HEK293 (cell line): Measurements from ENCODE around the gene ATP2B3.
A peak's percentile ranks its signal among the peaks of the same experiment; 100 is the strongest.

ENCODE experiments used
- CTCF ChIA-PET: fragments of 350-600 bp; formaldehyde crosslinking; extraction: SDS; loops from one replicate; lab custom pipeline; 2021; ENCODE audit warnings: antibody characterized with exemption; lab: Yijun Ruan, JAX
- POLR2A ChIA-PET: fragments of 300-600 bp; formaldehyde crosslinking; extraction: SDS; loops from one replicate; lab custom pipeline; 2020; ENCODE audit warnings: antibody characterized with exemption, inconsistent platforms; lab: Yijun Ruan, JAX
- H3K27ac ChIP-seq: fragments of 200-500 bp; sonication (Bioruptor generic); 2 replicates; pipeline ENCODE4 v1.5.1; 2014; ENCODE audit warnings: low read depth, low read length, control low read depth, inconsistent platforms; ENCODE audit errors: extremely low read depth
- H3K36me3 ChIP-seq, 2 experiments: fragments of 200-500 bp in 1 of 2; sonication (Bioruptor generic) in 1 of 2; 1 replicate in 1 of 2; 2 replicates in 1 of 2; pipeline ENCODE4 v1.5.1; 2014 to 2017; ENCODE audit warnings: inconsistent platforms in 2 of 2, low read length in 2 of 2; ENCODE audit not compliant: control insufficient read depth in 2 of 2, insufficient read depth in 1 of 2
- H3K4me1 ChIP-seq: fragments of 200-500 bp; sonication (Bioruptor generic); 2 replicates; pipeline ENCODE4 v1.5.1; 2014; ENCODE audit warnings: mild to moderate bottlenecking, low read length, inconsistent platforms; ENCODE audit not compliant: control insufficient read depth, insufficient read depth
- H3K4me3 ChIP-seq: 2 replicates; pipeline ENCODE4 v1.5.1; 2011; ENCODE audit warnings: low read depth, mild to moderate bottlenecking, control low read depth, low read length, moderate library complexity
- H3K9me3 ChIP-seq: fragments of 200-500 bp; sonication (Bioruptor generic); 2 replicates; pipeline ENCODE4 v1.5.1; 2014; ENCODE audit warnings: low read depth, low read length, inconsistent platforms; ENCODE audit not compliant: control insufficient read depth, insufficient read depth
- GLIS1 ChIP-seq: fragments of 450-650 bp; formaldehyde crosslinking; IDR thresholded peaks from 2 replicates; pipeline ENCODE4 v1.5.1; 2016; ENCODE audit warnings: missing biosample characterization, missing genetic modification characterization
- GLIS2 ChIP-seq: fragments of 450-650 bp; formaldehyde crosslinking; IDR thresholded peaks from 2 replicates; pipeline ENCODE4 v1.5.1; 2016; ENCODE audit warnings: missing biosample characterization, missing genetic modification characterization
- HOXC10 ChIP-seq: sonication (generic); formaldehyde crosslinking; IDR thresholded peaks from 2 replicates; pipeline ENCODE4 v1.8.1; 2023; ENCODE audit warnings: mild to moderate bottlenecking, missing genetic modification reagents
- SP2 ChIP-seq: fragments of 450-650 bp; formaldehyde crosslinking; IDR thresholded peaks from 2 replicates; pipeline ENCODE4 v1.5.1; 2016; ENCODE audit warnings: missing biosample characterization, missing genetic modification characterization
- SP3 ChIP-seq: fragments of 450-650 bp; formaldehyde crosslinking; IDR thresholded peaks from 2 replicates; pipeline ENCODE4 v1.5.1; 2016; ENCODE audit warnings: missing biosample characterization, missing genetic modification characterization
- YY1 ChIP-seq: fragments of 450-650 bp; formaldehyde crosslinking; IDR thresholded peaks from 2 replicates; pipeline ENCODE4 v1.5.1; 2018; ENCODE audit warnings: missing biosample characterization, missing genetic modification characterization
- YY2 ChIP-seq: fragments of 450-650 bp; formaldehyde crosslinking; IDR thresholded peaks from 2 replicates; pipeline ENCODE4 v1.5.1; 2016; ENCODE audit warnings: missing biosample characterization, missing genetic modification characterization
- ZBTB17 ChIP-seq: fragments of 450-650 bp; formaldehyde crosslinking; IDR thresholded peaks from 2 replicates; pipeline ENCODE4 v1.5.1; 2016; ENCODE audit warnings: missing biosample characterization, missing genetic modification characterization
- ZBTB20 ChIP-seq: fragments of 450-650 bp; formaldehyde crosslinking; IDR thresholded peaks from 2 replicates; pipeline ENCODE4 v1.5.1; 2016; ENCODE audit warnings: missing biosample characterization, missing genetic modification characterization
- ZBTB8A ChIP-seq: fragments of 450-650 bp; formaldehyde crosslinking; IDR thresholded peaks from 2 replicates; pipeline ENCODE4 v1.5.1; 2016; ENCODE audit warnings: missing biosample characterization, missing genetic modification characterization
- ZEB2 ChIP-seq: fragments of 450-650 bp; formaldehyde crosslinking; IDR thresholded peaks from 2 replicates; pipeline ENCODE4 v1.5.1; 2016; ENCODE audit warnings: missing biosample characterization, missing genetic modification characterization
- ZIC2 ChIP-seq: fragments of 450-650 bp; formaldehyde crosslinking; IDR thresholded peaks from 2 replicates; pipeline ENCODE4 v1.5.1; 2016; ENCODE audit warnings: missing biosample characterization, missing genetic modification characterization
- ZNF155 ChIP-seq: fragments of 450-650 bp; formaldehyde crosslinking; IDR thresholded peaks from 2 replicates; pipeline ENCODE4 v1.5.1; 2016; ENCODE audit warnings: missing biosample characterization, missing genetic modification characterization
- ZNF214 ChIP-seq: fragments of 450-650 bp; formaldehyde crosslinking; IDR thresholded peaks from 2 replicates; pipeline ENCODE4 v1.5.1; 2017; ENCODE audit warnings: missing biosample characterization, mild to moderate bottlenecking, missing genetic modification characterization, borderline replicate concordance
- ZNF335 ChIP-seq: fragments of 450-650 bp; formaldehyde crosslinking; conservative IDR thresholded peaks from 2 replicates; pipeline ENCODE4 v1.5.1; 2016; ENCODE audit warnings: missing biosample characterization, missing genetic modification characterization
- ZNF391 ChIP-seq: fragments of 450-650 bp; formaldehyde crosslinking; IDR thresholded peaks from 2 replicates; pipeline ENCODE4 v1.5.1; 2016; ENCODE audit warnings: low read depth, missing biosample characterization, missing genetic modification characterization, borderline replicate concordance
- ZNF423 ChIP-seq: fragments of 450-650 bp; formaldehyde crosslinking; IDR thresholded peaks from 2 replicates; pipeline ENCODE4 v1.5.1; 2016; ENCODE audit warnings: missing biosample characterization, missing genetic modification characterization
- ZNF521 ChIP-seq: fragments of 450-650 bp; formaldehyde crosslinking; IDR thresholded peaks from 2 replicates; pipeline ENCODE4 v1.5.1; 2017; ENCODE audit warnings: missing biosample characterization, mild to moderate bottlenecking, missing genetic modification characterization
- ZNF561 ChIP-seq: fragments of 450-650 bp; IDR thresholded peaks from 2 replicates; pipeline ENCODE4 v1.5.1; 2018; ENCODE audit warnings: missing biosample characterization, missing genetic modification characterization, borderline replicate concordance
- ZNF664 ChIP-seq: fragments of 450-650 bp; formaldehyde crosslinking; IDR thresholded peaks from 2 replicates; pipeline ENCODE4 v1.5.1; 2016; ENCODE audit warnings: missing biosample characterization, missing genetic modification characterization
- ZNF768 ChIP-seq: fragments of 450-650 bp; formaldehyde crosslinking; IDR thresholded peaks from 2 replicates; pipeline ENCODE4 v1.5.1; 2018; ENCODE audit warnings: missing biosample characterization, mild to moderate bottlenecking, missing genetic modification characterization
- ZNF777 ChIP-seq: fragments of 450-650 bp; formaldehyde crosslinking; IDR thresholded peaks from 2 replicates; pipeline ENCODE4 v1.5.1; 2017; ENCODE audit warnings: missing biosample characterization, missing genetic modification characterization, borderline replicate concordance
- ZSCAN30 ChIP-seq: fragments of 450-650 bp; IDR thresholded peaks from 2 replicates; pipeline ENCODE4 v1.5.1; 2018; ENCODE audit warnings: missing biosample characterization, mild to moderate bottlenecking, missing genetic modification characterization, moderate library complexity
- TF ChIP-seq, protein P1 (sequence below): fragments of 450-650 bp; formaldehyde crosslinking; IDR thresholded peaks from 2 replicates; pipeline ENCODE4 v1.5.1; 2016; ENCODE audit warnings: missing biosample characterization, missing genetic modification characterization
- TF ChIP-seq, protein P2 (sequence below): fragments of 450-650 bp; formaldehyde crosslinking; IDR thresholded peaks from 2 replicates; pipeline ENCODE4 v1.5.1; 2016; ENCODE audit warnings: missing biosample characterization, missing genetic modification characterization
- TF ChIP-seq, protein P3 (sequence below): fragments of 450-650 bp; formaldehyde crosslinking; IDR thresholded peaks from 2 replicates; pipeline ENCODE4 v1.5.1; 2016; ENCODE audit warnings: missing biosample characterization, missing genetic modification characterization
- TF ChIP-seq, protein P4 (sequence below): fragments of 450-650 bp; formaldehyde crosslinking; IDR thresholded peaks from 2 replicates; pipeline ENCODE4 v1.5.1; 2016; ENCODE audit warnings: missing biosample characterization, missing genetic modification characterization
- TF ChIP-seq, protein P5 (sequence below): fragments of 450-650 bp; formaldehyde crosslinking; IDR thresholded peaks from 2 replicates; pipeline ENCODE4 v1.5.1; 2016; ENCODE audit warnings: missing biosample characterization, missing genetic modification characterization

The ATP2B3 gene

DNA sequence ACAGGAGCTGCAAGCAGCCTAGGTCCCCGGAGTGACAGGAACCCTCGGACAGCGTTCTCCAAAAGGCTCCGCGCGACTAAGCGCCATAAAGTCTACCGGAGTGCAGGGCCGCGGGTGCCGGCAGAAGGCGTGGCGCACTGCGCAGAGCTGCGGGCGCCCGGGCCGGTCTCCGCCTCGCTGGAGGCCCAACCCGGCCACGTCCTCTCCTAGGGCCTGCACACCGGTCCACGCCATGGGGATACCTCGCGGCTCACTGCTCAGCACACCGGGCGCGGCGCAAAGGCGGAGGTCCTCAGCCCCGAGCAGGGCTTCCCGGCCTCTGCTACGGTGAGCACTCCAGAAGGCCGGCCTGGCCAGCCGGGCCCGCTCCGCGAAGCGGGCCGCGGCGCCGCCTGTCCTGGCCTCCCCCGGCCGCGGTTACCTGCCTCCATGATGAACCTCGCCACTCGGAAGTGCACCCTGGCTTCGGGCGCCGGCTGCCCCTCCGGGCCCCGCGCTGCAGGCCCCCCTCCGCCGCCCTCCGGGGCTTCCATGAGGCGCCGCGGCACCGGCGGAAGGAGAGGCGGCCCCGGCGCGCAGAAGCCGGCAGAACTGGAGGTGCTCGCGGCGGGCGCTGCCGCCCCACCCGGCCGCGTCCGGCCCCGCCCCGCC lies 81.2 kb downstream of the ATP2B3 start, which contains the start of gene CCNQ (continued):
- peak; percentile 68 for TF ChIP-seq YY1 (tag by site-specific recombination)
- TF ChIP-seq, protein P1, sequence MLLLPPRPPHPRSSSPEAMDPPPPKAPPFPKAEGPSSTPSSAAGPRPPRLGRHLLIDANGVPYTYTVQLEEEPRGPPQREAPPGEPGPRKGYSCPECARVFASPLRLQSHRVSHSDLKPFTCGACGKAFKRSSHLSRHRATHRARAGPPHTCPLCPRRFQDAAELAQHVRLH = no peak
- TF ChIP-seq, all 188 proteins: peak for 20

DNA sequence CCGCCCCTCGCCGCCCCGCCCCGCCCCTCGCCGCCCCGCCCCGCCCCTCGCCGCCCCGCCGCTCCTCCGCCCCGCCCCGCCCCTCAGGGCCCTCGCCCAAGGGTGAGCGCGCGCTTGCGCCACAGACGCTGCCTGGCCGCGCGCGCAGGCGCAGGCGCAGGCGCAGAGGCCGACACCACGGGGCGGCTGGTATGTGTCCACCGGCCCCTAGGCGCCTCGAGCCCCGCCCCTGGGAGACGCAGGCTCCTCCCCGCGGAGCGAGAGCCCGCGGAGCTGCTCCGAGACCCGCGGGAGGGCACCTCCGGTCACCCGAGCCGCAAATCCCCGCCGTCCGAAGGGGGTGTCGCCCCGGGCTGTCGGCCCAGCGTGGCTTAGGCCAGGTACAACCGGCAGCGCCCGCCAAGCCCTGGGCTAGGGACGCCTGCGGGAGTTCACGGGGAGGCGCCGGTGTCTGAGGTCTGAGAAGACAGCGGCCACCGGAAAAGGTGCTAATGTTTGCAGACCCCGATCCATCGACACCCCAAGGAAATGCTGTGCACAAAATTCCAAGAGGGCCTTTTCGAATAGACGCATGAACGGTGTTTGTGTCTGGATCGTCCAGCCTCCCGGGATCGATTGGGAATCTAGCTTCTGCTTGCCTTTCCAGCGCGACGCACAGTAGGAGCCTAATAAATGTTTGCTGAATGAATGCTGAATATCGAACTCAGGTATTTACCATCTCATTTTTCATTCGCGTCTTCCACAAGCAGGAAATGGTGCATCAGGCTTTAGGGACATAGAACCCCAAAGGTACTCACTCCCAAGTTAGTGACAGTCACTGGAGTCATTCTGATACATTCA lies 82.0 kb downstream of the ATP2B3 start:
- no peaks in the 10 kb centered on the region for H3K4me1 ChIP-seq
- no peaks in the 10 kb centered on the region for H3K9me3 ChIP-seq
- CTCF ChIA-PET = interaction anchor here (0.5 to 2.5 kb wide), 11 partner anchors 9 to 90 kb away, joined by 3 to 20 read pairs (median 4); no protein-coding TSS in a partner anchor
- peak overlapping the region; percentile 59 for H3K4me3 ChIP-seq
- peaks cover 0 to 25% of the 10 kb centered on the region in 2 experiments; a peak in 2 of 3 replicates for H3K36me3 ChIP-seq
- peak overlapping the region; percentile 44; the same call in 1 of the 2 replicates for H3K27ac ChIP-seq
- POLR2A ChIA-PET = interaction anchor here (0.5 to 1.4 kb wide), 2 partner anchors 47 to 641 kb away, joined by 3 to 4 read pairs; no protein-coding TSS in a partner anchor
- TF ChIP-seq, protein P2, sequence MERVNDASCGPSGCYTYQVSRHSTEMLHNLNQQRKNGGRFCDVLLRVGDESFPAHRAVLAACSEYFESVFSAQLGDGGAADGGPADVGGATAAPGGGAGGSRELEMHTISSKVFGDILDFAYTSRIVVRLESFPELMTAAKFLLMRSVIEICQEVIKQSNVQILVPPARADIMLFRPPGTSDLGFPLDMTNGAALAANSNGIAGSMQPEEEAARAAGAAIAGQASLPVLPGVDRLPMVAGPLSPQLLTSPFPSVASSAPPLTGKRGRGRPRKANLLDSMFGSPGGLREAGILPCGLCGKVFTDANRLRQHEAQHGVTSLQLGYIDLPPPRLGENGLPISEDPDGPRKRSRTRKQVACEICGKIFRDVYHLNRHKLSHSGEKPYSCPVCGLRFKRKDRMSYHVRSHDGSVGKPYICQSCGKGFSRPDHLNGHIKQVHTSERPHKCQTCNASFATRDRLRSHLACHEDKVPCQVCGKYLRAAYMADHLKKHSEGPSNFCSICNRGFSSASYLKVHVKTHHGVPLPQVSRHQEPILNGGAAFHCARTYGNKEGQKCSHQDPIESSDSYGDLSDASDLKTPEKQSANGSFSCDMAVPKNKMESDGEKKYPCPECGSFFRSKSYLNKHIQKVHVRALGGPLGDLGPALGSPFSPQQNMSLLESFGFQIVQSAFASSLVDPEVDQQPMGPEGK (tag by site-specific recombination) = peak; percentile 47; the same call in 1 of the 2 replicates
- TF ChIP-seq SP2 (tag by site-specific recombination) = peak; percentile 32; the same call in 1 of the 2 replicates
- TF ChIP-seq ZNF335 (tag by site-specific recombination) = peak; percentile 50
- TF ChIP-seq, protein P3, sequence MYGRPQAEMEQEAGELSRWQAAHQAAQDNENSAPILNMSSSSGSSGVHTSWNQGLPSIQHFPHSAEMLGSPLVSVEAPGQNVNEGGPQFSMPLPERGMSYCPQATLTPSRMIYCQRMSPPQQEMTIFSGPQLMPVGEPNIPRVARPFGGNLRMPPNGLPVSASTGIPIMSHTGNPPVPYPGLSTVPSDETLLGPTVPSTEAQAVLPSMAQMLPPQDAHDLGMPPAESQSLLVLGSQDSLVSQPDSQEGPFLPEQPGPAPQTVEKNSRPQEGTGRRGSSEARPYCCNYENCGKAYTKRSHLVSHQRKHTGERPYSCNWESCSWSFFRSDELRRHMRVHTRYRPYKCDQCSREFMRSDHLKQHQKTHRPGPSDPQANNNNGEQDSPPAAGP = peak; percentile 38; the same call in 1 of the 2 replicates
- peak; percentile 26; the same call in 1 of the 2 replicates for TF ChIP-seq ZSCAN30 (tag by site-specific recombination)
- TF ChIP-seq ZIC2 (tag by site-specific recombination) = peak; percentile 59
- TF ChIP-seq ZEB2 (tag by site-specific recombination) = peak; percentile 83
- TF ChIP-seq, protein P4, sequence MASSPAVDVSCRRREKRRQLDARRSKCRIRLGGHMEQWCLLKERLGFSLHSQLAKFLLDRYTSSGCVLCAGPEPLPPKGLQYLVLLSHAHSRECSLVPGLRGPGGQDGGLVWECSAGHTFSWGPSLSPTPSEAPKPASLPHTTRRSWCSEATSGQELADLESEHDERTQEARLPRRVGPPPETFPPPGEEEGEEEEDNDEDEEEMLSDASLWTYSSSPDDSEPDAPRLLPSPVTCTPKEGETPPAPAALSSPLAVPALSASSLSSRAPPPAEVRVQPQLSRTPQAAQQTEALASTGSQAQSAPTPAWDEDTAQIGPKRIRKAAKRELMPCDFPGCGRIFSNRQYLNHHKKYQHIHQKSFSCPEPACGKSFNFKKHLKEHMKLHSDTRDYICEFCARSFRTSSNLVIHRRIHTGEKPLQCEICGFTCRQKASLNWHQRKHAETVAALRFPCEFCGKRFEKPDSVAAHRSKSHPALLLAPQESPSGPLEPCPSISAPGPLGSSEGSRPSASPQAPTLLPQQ (tag by site-specific recombination) = peak; percentile 28; the same call in 1 of the 2 replicates
- no peak for TF ChIP-seq HOXC10 (CRISPR knock-in tag)
- peak; percentile 47; the same call in 1 of the 2 replicates for TF ChIP-seq ZNF561 (tag by site-specific recombination)
- TF ChIP-seq GLIS1 (tag by site-specific recombination) = peak; percentile 72
- TF ChIP-seq YY2 = no peak
- TF ChIP-seq ZNF155 = no peak
- peak; percentile 71 for TF ChIP-seq ZNF664 (tag by site-specific recombination)
- TF ChIP-seq, protein P5, sequence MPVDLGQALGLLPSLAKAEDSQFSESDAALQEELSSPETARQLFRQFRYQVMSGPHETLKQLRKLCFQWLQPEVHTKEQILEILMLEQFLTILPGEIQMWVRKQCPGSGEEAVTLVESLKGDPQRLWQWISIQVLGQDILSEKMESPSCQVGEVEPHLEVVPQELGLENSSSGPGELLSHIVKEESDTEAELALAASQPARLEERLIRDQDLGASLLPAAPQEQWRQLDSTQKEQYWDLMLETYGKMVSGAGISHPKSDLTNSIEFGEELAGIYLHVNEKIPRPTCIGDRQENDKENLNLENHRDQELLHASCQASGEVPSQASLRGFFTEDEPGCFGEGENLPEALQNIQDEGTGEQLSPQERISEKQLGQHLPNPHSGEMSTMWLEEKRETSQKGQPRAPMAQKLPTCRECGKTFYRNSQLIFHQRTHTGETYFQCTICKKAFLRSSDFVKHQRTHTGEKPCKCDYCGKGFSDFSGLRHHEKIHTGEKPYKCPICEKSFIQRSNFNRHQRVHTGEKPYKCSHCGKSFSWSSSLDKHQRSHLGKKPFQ = no peak
- TF ChIP-seq ZBTB17 (tag by site-specific recombination) = peak; percentile 46
- 0 out of 2 replicates have a peak, but pooled peaks have one; percentile 24 for TF ChIP-seq ZNF777
- peak; percentile 72 for TF ChIP-seq GLIS2
- TF ChIP-seq ZNF391 (tag by site-specific recombination) = no peak
- TF ChIP-seq ZNF521 (tag by site-specific recombination) = no peak
- no peak for TF ChIP-seq ZNF768 (tag by site-specific recombination)
- TF ChIP-seq SP3 (tag by site-specific recombination) = peak; percentile 22; the same call in 1 of the 2 replicates
- TF ChIP-seq ZNF214 (tag by site-specific recombination) = no peak
- TF ChIP-seq ZBTB8A (tag by site-specific recombination) = peak; percentile 81
- peak; percentile 92 for TF ChIP-seq ZNF423 (tag by site-specific recombination)
- peak; percentile 60 for TF ChIP-seq ZBTB20
